ENCODE results near the gene PTPRR.

PTPRR gene

DNA sequence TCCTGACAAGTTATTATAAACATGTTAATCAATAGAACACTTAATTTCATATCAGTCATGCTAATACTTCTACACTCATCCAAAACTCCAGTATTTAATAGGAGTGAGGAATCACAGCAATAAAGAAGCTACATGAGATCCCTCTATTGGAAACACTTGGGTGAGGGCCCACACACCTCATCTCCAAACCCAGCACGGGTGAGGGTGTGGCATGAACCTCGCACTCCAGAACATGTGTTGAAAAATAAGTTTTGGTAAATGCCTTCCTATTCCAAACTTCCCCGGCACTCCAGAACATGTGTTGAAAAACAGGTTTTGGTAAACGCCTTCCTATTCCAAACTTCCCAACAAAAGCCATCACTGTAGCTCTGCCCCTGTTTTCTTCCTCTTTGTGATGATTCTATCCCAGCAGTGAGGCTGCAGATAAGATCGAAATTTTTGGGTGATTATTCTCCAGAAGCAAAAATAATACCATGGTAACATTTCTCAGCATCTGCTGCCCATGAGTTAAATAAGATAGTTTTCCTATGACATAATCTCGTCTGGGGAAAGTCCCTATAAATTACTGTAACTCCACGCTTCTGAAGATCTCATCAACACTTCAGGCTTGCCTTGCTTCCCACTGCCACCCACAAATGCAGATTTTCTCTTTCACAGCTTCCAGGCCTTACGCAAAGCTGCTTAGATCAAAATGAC lies 258.9 kb downstream of the PTPRR start:
- no peak for TF ChIP-seq Cebpa-rat (IDR thresholded peaks at IDR 0.05)
- H3K27me3 ChIP-seq = no peaks in the 10 kb centered on the region
- no peaks in the 10 kb centered on the region for H3K36me3 ChIP-seq
- H3K9ac ChIP-seq = no peak overlapping the region
- H3K4me2 ChIP-seq = no peak overlapping the region
- H4K20me1 ChIP-seq = no peaks in the 10 kb centered on the region
- H3K9me3 ChIP-seq = no peaks in the 10 kb centered on the region
- H3K4me3 ChIP-seq = no peak overlapping the region
- no peaks in the 10 kb centered on the region for H3K4me1 ChIP-seq
- H3K27ac ChIP-seq = no peak overlapping the region

DNA sequence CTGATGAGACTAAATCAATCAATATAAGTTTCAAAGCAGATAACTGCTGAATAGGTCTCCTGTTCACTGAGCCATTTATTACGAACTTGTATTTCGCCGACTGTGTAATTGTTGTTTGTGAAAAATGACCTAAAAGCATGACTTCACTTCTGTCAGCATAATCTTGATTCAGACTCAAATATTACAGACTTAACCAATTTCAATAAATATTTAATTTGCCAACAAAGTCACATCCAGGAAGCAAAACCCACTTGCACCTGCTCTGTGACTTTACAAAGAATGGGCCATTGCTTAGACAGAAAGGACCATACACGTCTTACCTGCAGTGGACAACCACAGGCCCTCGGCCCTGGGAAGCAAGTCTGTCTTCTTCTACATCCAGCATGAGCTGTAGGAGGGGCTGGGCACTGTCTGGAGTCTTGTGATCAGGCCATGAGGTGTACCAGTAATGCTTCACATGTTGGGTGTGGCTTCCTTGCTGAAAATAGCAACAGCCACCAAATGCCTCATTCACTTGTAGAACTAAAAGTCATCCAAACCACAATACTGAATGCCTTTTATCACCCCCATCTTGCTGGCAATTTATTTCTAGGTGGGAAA lies 259.8 kb downstream of the PTPRR start:
- Histone ChIP-seq H3K36me3 (no peaks in the 10 kb centered on the region), H4K20me1 (no peaks in the 10 kb centered on the region), H3K27ac (no peak overlapping the region), H3K4me2 (no peak overlapping the region), H3K9me3 (no peaks in the 10 kb centered on the region), H3K4me1 (no peaks in the 10 kb centered on the region), H3K27me3 (no peaks in the 10 kb centered on the region), H3K9ac (no peak overlapping the region), H3K4me3 (no peak overlapping the region)
- no peak for TF ChIP-seq Cebpa-rat (IDR thresholded peaks at IDR 0.05)

DNA sequence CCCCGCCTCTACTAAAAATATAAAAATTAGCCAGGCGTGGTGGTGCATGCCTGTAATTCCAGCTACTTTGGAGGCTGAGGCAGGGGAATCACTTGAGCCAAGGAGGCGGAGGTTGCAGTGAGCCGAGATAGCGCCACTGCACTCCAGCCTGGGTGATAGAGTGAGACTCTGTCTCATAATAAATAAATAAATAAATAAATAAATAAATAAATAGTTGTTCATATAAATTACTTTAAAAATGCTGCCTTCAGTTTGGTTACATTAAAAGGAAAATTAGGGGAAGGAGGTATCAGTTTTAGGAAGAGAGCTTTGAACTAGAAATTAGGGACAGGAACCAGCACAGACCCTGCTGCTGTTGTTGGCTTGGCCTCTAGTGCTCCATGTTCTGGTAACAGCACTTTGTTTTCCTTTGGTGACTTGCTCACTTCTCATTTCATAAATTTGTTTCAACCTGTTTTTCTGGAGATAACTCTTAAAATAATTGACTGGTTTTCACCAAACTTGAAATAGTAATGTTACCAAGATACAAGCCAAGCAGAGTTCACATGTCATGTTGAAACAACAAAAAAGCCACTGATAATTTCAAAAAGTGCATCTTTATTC lies 260.4 kb downstream of the PTPRR start:
- no peak overlapping the region for H3K27ac ChIP-seq

DNA sequence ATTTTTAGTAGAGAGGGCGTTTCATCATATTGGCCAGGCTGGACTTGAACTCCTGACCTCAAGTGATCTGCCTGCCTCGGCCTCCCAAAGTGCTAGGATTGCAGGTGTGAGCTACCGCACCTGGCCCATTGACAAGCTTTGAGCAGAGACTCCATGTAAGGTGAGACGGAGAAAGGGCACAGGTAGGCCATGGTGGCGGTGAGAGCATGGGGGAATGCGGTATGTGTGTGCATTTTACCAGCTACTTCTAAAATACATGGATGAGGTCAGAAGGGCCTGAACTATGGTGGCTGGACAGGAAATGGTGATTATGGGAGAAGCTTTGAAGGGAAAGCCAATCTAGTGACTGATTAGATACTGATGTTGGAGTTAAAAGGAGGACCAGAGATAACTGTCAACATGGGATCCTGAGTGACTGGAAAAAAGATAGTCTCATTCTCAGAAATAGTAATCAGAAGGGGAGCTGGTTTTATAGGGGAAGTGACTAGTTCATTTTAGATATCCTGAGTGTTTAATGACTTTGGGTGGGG lies 261.4 kb downstream of the PTPRR start:
- Histone ChIP-seq H4K20me1 (no peaks in the 10 kb centered on the region), H3K4me3 (no peak overlapping the region), H3K27me3 (no peaks in the 10 kb centered on the region), H3K27ac (no peak overlapping the region), H3K9ac (no peak overlapping the region), H3K4me1 (peaks cover 9% of the 10 kb centered on the region), H3K4me2 (no peak overlapping the region), H3K9me3 (no peaks in the 10 kb centered on the region), H3K36me3 (no peaks in the 10 kb centered on the region)
- no peak for TF ChIP-seq Cebpa-rat (IDR thresholded peaks at IDR 0.05)

More for the DNA sequence above, 260.4 kb downstream of the PTPRR start:
- H3K9ac ChIP-seq = no peak overlapping the region
- H3K4me2 ChIP-seq = no peak overlapping the region
- no peaks in the 10 kb centered on the region for H3K9me3 ChIP-seq
- no peaks in the 10 kb centered on the region for H3K36me3 ChIP-seq
- TF ChIP-seq Cebpa-rat (IDR thresholded peaks at IDR 0.05) = no peak
- H4K20me1 ChIP-seq = no peaks in the 10 kb centered on the region
- H3K27me3 ChIP-seq = no peaks in the 10 kb centered on the region
- H3K4me3 ChIP-seq = no peak overlapping the region
- no peaks in the 10 kb centered on the region for H3K4me1 ChIP-seq

DNA sequence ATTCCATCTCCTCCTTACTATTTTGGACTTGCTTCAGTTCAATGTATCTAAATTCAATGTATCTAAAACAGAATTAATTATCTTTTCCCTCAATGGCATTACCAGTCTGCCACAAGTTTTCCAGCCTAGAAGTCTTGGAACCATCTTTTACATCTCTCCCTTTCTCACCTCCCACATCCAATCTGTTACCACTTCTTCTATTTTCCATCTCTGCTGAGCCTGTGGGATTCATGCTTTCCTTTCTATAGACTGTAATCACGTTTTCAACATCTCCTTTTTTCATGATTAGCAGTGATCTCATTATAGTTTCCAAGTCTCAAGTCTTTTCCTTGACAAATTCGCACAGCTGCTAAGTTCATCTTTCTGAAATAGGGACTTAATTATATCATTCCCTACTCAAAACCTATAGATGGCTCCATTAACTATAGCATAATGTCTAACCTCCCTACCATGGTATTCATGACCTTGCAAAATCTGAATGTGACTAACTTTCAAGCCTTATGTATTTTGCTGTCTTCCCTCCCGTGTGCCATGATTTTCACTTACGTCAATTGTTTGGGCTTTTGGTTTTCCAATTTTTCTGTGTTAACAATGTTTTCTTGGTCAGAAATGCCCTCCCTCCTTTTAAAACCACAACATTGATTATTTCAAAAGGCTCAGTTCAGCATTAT lies 262.8 kb downstream of the PTPRR start:
- TF ChIP-seq Cebpa-rat (IDR thresholded peaks at IDR 0.05) = no peak
- Histone ChIP-seq H3K4me2 (no peak overlapping the region), H3K27me3 (no peaks in the 10 kb centered on the region), H3K9ac (no peak overlapping the region), H4K20me1 (no peaks in the 10 kb centered on the region), H3K27ac (no peak overlapping the region), H3K4me3 (no peak overlapping the region), H3K9me3 (no peaks in the 10 kb centered on the region), H3K4me1 (peaks cover 11% of the 10 kb centered on the region), H3K36me3 (no peaks in the 10 kb centered on the region)

DNA sequence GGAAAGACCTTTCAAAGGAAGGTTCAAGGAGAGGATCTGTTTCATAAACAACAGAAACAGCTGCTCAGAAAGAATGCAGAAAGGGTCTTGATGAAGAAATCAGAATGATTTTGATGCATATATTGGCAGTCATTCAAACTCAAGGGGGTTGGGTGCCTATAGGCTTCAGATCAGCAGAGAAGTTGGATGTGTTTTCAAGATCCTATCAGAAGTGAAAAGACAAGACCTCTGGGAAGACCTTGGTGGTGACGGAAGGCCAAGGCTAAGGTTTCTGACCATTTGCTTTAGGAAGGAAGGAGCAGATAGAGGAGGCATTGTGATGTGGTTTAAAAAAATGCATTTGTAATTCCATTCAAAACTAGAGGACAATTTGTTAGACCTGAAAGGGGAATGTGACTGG lies 268.1 kb downstream of the PTPRR start:
- Histone ChIP-seq H3K36me3 (no peaks in the 10 kb centered on the region), H3K4me2 (no peak overlapping the region), H3K4me1 (peaks cover 11% of the 10 kb centered on the region), H3K9me3 (no peaks in the 10 kb centered on the region), H4K20me1 (no peaks in the 10 kb centered on the region), H3K9ac (no peak overlapping the region), H3K4me3 (no peak overlapping the region), H3K27me3 (no peaks in the 10 kb centered on the region), H3K27ac (no peak overlapping the region)
- no peak for TF ChIP-seq Cebpa-rat (IDR thresholded peaks at IDR 0.05)

DNA sequence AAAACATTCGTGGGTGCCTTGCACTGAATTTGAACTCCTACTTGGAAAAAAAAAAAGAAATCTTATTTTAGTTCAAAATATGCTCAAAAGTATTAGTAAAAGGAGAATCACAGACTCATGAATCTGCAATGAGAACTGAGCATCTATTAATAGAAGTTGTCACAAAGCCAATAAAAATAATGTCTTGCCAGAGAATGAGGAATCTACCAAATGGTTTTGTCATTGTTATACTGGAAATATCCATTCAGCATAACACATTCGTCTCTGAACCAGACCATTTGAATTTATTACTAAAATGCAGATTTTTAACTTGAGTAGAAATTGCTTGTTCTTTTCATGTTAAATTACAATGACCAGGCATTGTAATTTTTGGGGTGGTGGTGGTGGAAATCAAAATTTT lies 271.7 kb downstream of the PTPRR start:
- TF ChIP-seq Cebpa-rat (IDR thresholded peaks at IDR 0.05) = no peak
- Histone ChIP-seq H3K9me3 (no peaks in the 10 kb centered on the region), H3K27ac (no peak overlapping the region), H4K20me1 (no peaks in the 10 kb centered on the region), H3K27me3 (no peaks in the 10 kb centered on the region), H3K4me2 (no peak overlapping the region), H3K4me3 (no peak overlapping the region), H3K9ac (no peak overlapping the region), H3K4me1 (no peaks in the 10 kb centered on the region), H3K36me3 (no peaks in the 10 kb centered on the region)

DNA sequence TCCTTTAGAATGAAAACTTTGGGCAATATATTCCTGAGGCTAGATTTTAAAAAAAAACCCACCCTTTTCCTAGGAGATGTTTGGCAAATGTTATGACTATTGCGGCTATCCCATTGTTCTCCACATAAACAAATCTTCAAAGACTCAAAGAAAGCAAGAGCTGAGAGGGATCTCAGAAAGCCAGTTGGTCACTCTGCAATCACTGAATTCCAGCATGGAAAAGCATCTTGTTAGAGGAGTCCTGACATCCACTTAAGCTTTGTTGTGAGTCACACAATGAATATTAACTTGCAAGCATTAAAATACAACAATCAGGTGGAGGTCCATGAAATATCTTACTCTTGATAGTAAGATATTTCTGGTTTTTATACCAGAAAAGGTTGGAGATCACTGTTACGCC lies 272.3 kb downstream of the PTPRR start:
- H4K20me1 ChIP-seq = no peaks in the 10 kb centered on the region
- H3K4me3 ChIP-seq = no peak overlapping the region
- TF ChIP-seq Cebpa-rat (IDR thresholded peaks at IDR 0.05) = no peak
- no peaks in the 10 kb centered on the region for H3K36me3 ChIP-seq
- no peak overlapping the region for H3K9ac ChIP-seq
- no peaks in the 10 kb centered on the region for H3K27me3 ChIP-seq
- H3K27ac ChIP-seq = no peak overlapping the region
- H3K9me3 ChIP-seq = no peaks in the 10 kb centered on the region
- no peak overlapping the region for H3K4me2 ChIP-seq
- H3K4me1 ChIP-seq = no peaks in the 10 kb centered on the region

DNA sequence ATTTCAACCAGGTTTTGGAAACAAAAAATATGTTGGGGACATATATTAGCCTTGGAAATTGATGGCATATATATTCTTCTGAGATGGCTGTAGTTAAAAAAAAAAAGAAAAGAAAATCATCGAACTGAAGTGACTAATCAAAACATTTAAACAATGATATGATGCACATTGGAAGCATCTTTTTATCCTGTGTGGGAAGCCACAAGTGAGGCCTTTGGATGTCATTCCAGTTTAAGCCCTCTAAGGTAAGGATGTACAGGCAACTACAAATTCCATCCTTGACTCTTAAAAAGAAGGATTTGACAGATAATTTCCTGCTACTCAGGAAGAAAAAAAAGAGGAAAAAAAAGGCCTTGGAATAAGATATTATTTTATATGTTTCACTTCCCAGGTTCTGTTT lies 273.7 kb downstream of the PTPRR start:
- Histone ChIP-seq H3K27ac (no peak overlapping the region), H3K9ac (no peak overlapping the region), H3K27me3 (no peaks in the 10 kb centered on the region), H3K4me3 (no peak overlapping the region), H3K4me2 (no peak overlapping the region), H3K36me3 (no peaks in the 10 kb centered on the region), H4K20me1 (no peaks in the 10 kb centered on the region), H3K9me3 (no peaks in the 10 kb centered on the region), H3K4me1 (no peaks in the 10 kb centered on the region)
- TF ChIP-seq Cebpa-rat (IDR thresholded peaks at IDR 0.05) = no peak
